Measurements from ENCODE around the gene WDR88. TPM values are rescaled to one million over a fixed set of nuclear protein-coding genes. Genes with fewer than 3 reads are reported as not detected.

The WDR88 gene
- polyA plus RNA-seq, 1 donor from 2014 or later: 0.35 TPM

DNA sequence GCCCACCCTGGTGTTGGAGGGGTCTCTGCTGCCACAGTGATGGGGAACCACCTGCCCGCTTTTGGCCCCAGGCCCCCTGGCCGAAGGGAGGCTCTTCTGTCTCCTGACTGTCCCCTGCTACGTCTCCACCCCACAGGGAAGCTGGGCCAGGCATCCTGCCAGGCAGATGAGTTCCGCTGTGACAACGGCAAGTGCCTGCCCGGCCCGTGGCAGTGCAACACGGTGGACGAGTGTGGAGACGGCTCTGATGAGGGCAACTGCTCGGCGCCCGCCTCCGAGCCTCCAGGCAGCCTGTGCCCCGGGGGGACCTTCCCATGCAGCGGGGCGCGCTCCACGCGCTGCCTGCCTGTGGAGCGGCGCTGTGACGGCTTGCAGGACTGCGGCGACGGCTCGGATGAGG, 73.2 kb downstream of the WDR88 start:
- Histone ChIP-seq H3K27me3 (ENCODE audit: insufficient read depth, low read depth, low read length) (no peaks in the 10 kb centered on the region), H3K79me2 (replicated peaks; ENCODE audit: insufficient read depth, low read length) (no peaks in the 10 kb centered on the region), H3K27ac (ENCODE audit: low read length) (no peak overlapping the region), H3K9me3 (ENCODE audit: low read length) (no peaks in the 10 kb centered on the region), H3F3A (ENCODE audit: insufficient read depth, low read length, poor library complexity, severe bottlenecking) (no peaks in the 10 kb centered on the region), H2AFZ (ENCODE audit: low read depth, low read length) (no peak overlapping the region), H3K4me3 (ENCODE audit: low read length) (no peak overlapping the region), H3K36me3 (ENCODE audit: insufficient read depth, low read length) (peaks cover 6% of the 10 kb centered on the region), H3K9ac (ENCODE audit: low read length) (no peak overlapping the region), H3K9me2 (ENCODE audit: insufficient read depth, low read length) (no peaks in the 10 kb centered on the region), H3K4me2 (ENCODE audit: low read length) (no peak overlapping the region), H4K20me1 (ENCODE audit: insufficient read depth) (no peaks in the 10 kb centered on the region)
- TF ChIP-seq, protein P1, sequence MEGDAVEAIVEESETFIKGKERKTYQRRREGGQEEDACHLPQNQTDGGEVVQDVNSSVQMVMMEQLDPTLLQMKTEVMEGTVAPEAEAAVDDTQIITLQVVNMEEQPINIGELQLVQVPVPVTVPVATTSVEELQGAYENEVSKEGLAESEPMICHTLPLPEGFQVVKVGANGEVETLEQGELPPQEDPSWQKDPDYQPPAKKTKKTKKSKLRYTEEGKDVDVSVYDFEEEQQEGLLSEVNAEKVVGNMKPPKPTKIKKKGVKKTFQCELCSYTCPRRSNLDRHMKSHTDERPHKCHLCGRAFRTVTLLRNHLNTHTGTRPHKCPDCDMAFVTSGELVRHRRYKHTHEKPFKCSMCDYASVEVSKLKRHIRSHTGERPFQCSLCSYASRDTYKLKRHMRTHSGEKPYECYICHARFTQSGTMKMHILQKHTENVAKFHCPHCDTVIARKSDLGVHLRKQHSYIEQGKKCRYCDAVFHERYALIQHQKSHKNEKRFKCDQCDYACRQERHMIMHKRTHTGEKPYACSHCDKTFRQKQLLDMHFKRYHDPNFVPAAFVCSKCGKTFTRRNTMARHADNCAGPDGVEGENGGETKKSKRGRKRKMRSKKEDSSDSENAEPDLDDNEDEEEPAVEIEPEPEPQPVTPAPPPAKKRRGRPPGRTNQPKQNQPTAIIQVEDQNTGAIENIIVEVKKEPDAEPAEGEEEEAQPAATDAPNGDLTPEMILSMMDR (IDR thresholded peaks at IDR 0.05; ENCODE audit: poor library complexity, severe bottlenecking): no peak
- no peak for TF ChIP-seq TAF1 (IDR thresholded peaks at IDR 0.05; ENCODE audit: low read depth)

DNA sequence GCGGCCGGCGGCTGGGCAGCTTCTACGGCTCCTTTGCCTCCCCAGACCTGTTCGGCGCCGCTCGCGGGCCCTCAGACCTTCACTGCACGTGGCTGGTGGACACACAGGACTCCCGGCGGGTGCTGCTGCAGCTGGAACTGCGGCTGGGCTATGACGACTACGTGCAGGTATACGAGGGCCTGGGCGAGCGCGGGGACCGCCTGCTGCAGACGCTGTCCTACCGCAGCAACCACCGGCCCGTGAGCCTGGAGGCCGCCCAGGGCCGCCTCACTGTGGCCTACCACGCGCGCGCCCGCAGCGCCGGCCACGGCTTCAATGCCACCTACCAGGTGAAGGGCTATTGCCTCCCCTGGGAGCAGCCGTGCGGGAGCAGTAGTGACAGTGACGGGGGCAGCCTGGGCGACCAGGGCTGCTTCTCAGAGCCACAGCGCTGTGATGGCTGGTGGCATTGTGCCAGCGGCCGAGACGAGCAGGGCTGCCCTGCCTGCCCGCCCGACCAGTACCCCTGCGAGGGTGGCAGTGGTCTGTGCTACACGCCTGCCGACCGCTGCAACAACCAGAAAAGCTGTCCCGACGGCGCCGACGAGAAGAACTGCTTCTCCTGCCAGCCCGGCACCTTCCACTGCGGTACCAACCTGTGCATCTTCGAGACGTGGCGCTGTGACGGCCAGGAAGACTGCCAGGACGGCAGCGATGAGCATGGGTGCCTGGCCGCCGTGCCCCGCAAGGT, 73.8 kb downstream of the WDR88 start:
- H3F3A ChIP-seq (ENCODE audit: insufficient read depth, low read length, poor library complexity, severe bottlenecking): no peaks in the 10 kb centered on the region
- H3K9me2 ChIP-seq (ENCODE audit: insufficient read depth, low read length): no peaks in the 10 kb centered on the region
- H3K36me3 ChIP-seq (ENCODE audit: insufficient read depth, low read length): peaks cover 6% of the 10 kb centered on the region
- no peaks in the 10 kb centered on the region for H4K20me1 ChIP-seq (ENCODE audit: insufficient read depth)
- no peaks in the 10 kb centered on the region for H3K27me3 ChIP-seq (ENCODE audit: insufficient read depth, low read depth, low read length)
- H3K4me3 ChIP-seq (ENCODE audit: low read length): no peak overlapping the region
- no peaks in the 10 kb centered on the region for H3K79me2 ChIP-seq (replicated peaks; ENCODE audit: insufficient read depth, low read length)
- TF ChIP-seq, protein P1 (IDR thresholded peaks at IDR 0.05; ENCODE audit: poor library complexity, severe bottlenecking): no peak
- TF ChIP-seq MXI1 (conservative IDR thresholded peaks at IDR 0.05; ENCODE audit: poor library complexity, severe bottlenecking): no peak
- H3K4me2 ChIP-seq (ENCODE audit: low read length): no peak overlapping the region
- no peak overlapping the region for H3K9ac ChIP-seq (ENCODE audit: low read length)
- no peak overlapping the region for H3K27ac ChIP-seq (ENCODE audit: low read length)
- H2AFZ ChIP-seq (ENCODE audit: low read depth, low read length): no peak overlapping the region
- no peaks in the 10 kb centered on the region for H3K9me3 ChIP-seq (ENCODE audit: low read length)

GRCh38 chr19:33206261-33207039, 74.5 kb downstream of the WDR88 start:
- Histone ChIP-seq H3K9me2 (ENCODE audit: insufficient read depth, low read length) (no peaks in the 10 kb centered on the region), H3K27ac (ENCODE audit: low read length) (no peak overlapping the region), H3K79me2 (replicated peaks; ENCODE audit: insufficient read depth, low read length) (no peaks in the 10 kb centered on the region), H3K9ac (ENCODE audit: low read length) (no peak overlapping the region), H3K4me3 (ENCODE audit: low read length) (no peak overlapping the region), H2AFZ (ENCODE audit: low read depth, low read length) (no peak overlapping the region), H4K20me1 (ENCODE audit: insufficient read depth) (no peaks in the 10 kb centered on the region), H3K36me3 (ENCODE audit: insufficient read depth, low read length) (peaks cover 6% of the 10 kb centered on the region), H3F3A (ENCODE audit: insufficient read depth, low read length, poor library complexity, severe bottlenecking) (no peaks in the 10 kb centered on the region), H3K27me3 (ENCODE audit: insufficient read depth, low read depth, low read length) (no peaks in the 10 kb centered on the region), H3K9me3 (ENCODE audit: low read length) (no peaks in the 10 kb centered on the region), H3K4me2 (ENCODE audit: low read length) (no peak overlapping the region)
- TF ChIP-seq EZH2 (IDR thresholded peaks at IDR 0.05; ENCODE audit: borderline replicate concordance, insufficient read depth, low read length, poor library complexity, severe bottlenecking): no peak
- TF ChIP-seq SMC3 (conservative IDR thresholded peaks at IDR 0.05; ENCODE audit: poor library complexity): no peak
- TF ChIP-seq EP300 (conservative IDR thresholded peaks at IDR 0.05; ENCODE audit: poor library complexity, severe bottlenecking): no peak
- no peak for TF ChIP-seq MXI1 (conservative IDR thresholded peaks at IDR 0.05; ENCODE audit: poor library complexity, severe bottlenecking)
- no peak for TF ChIP-seq TAF1 (IDR thresholded peaks at IDR 0.05; ENCODE audit: low read depth)
- TF ChIP-seq, protein P1 (IDR thresholded peaks at IDR 0.05; ENCODE audit: poor library complexity, severe bottlenecking): no peak
- TF ChIP-seq POLR2AphosphoS5 (IDR thresholded peaks at IDR 0.05): no peak
